ENCODE data around the gene TUBB.
"Not testable (repeated sequence)": the region's sequence is repeated elsewhere in the genome, so short reads cannot be mapped to it uniquely, and the experiment has no call there.

Gene TUBB

GRCh38 chr6:30717845-30718720 is 2.1 kb upstream of the TUBB start:
- not testable (repeated sequence) for DNase-seq (ENCODE audit: low read depth in 2 of 2)

- no peak for DNase-seq (ENCODE audit: low read depth in 2 of 2)
These were observed 796 bp upstream of the TUBB start for GRCh38 chr6:30719356-30719755.

- peak; percentile 55 to 59 for DNase-seq (ENCODE audit: low read depth in 2 of 2)
These were observed 616 bp downstream of the TUBB start for GRCh38 chr6:30720738-30721197.

- DNase-seq (ENCODE audit: low read depth in 2 of 2), result peak; percentile 93 to 97
These were observed 1.3 kb downstream of the TUBB start for GRCh38 chr6:30721198-30722024.

GRCh38 chr6:30722025-30722279 is 1.8 kb downstream of the TUBB start:
- DNase-seq (ENCODE audit: low read depth in 2 of 2), result not testable (repeated sequence)

GRCh38 chr6:30722280-30723112 is 2.3 kb downstream of the TUBB start:
- peak; percentile 67 to 81 for DNase-seq (ENCODE audit: low read depth in 2 of 2)

- DNase-seq (ENCODE audit: low read depth in 2 of 2), result not testable (repeated sequence)
These were observed 3.1 kb downstream of the TUBB start for GRCh38 chr6:30723159-30723842.

GRCh38 chr6:30723843-30724741 is 3.9 kb downstream of the TUBB start:
- not testable (repeated sequence) for DNase-seq (ENCODE audit: low read depth in 2 of 2)

- DNase-seq (ENCODE audit: low read depth in 2 of 2), result no peak
These were observed 4.9 kb downstream of the TUBB start for GRCh38 chr6:30724906-30725667.

- DNase-seq (ENCODE audit: low read depth in 2 of 2), result no peak
These were observed 5.8 kb downstream of the TUBB start for GRCh38 chr6:30725713-30726505.

GRCh38 chr6:30726506-30727413 is 6.6 kb downstream of the TUBB start:
- no peak for DNase-seq (ENCODE audit: low read depth in 2 of 2)

- no peak for DNase-seq (ENCODE audit: low read depth in 2 of 2)
These were observed 7.9 kb downstream of the TUBB start for GRCh38 chr6:30727920-30728553.

- peak; percentile 74 to 77 for DNase-seq (ENCODE audit: low read depth in 2 of 2)
These were observed 10.7 kb downstream of the TUBB start for GRCh38 chr6:30730601-30731435.

- DNase-seq (ENCODE audit: low read depth in 2 of 2), result no peak
These were observed 12.2 kb downstream of the TUBB start for GRCh38 chr6:30732237-30732943.

- no peak for DNase-seq (ENCODE audit: low read depth in 2 of 2)
These were observed 15.6 kb downstream of the TUBB start for GRCh38 chr6:30735668-30736314.

Measured in stimulated activated CD8-positive, alpha-beta memory T cell treated with anti-CD3 and anti-CD28 coated beads, Interleukin-2, amount 100 ng/mL, for 48 hours (primary cell).